IMR-90 (cell line): ENCODE measurements around the gene SAYSD1. TPM values are rescaled to one million over a fixed set of nuclear protein-coding genes. Genes with fewer than 3 reads are reported as not detected.
A peak's percentile ranks its signal among the peaks of the same experiment; 100 is the strongest.
"Not testable (repeated sequence)": the region's sequence is repeated elsewhere in the genome, so short reads cannot be mapped to it uniquely, and the experiment has no call there.

Source experiments
- ATAC-seq: fragments of 200-7000 bp; cut with Tn5 transposase; 2 replicates; pipeline ENCODE4 v1.9.1; 2020; ENCODE audit warnings: low read depth, mild to moderate bottlenecking, moderate library complexity
- BruUV-seq: library from RNA; stranded (reverse); fragments of 400-500 nt; replicated peaks from 2 replicates; lab custom pipeline; 2021; lab: Mats Ljungman, UMichigan
- CTCF ChIA-PET: fragments of 300-600 bp; formaldehyde crosslinking; extraction: SDS; loops from one replicate; lab custom pipeline; 2021; ENCODE audit warnings: antibody characterized with exemption; lab: Yijun Ruan, JAX
- POLR2A ChIA-PET: fragments of 300-600 bp; sonication (Branson Sonifier 250); formaldehyde crosslinking; loops from one replicate; lab custom pipeline; 2022; ENCODE audit warnings: antibody characterized with exemption; ENCODE audit not compliant: unreplicated experiment; lab: Charles Lee
- DNase-seq: peaks from one replicate; pipeline ENCODE4 v3.0.0; 2013
- H2AFZ ChIP-seq: replicated peaks from 2 replicates; pipeline ENCODE3; 2013; ENCODE audit warnings: low read length, mild to moderate bottlenecking; ENCODE audit not compliant: poor library complexity
- H2AK5ac ChIP-seq: 2 replicates; pipeline ENCODE4 v1.6.1; 2013; ENCODE audit warnings: low read depth, low read length, inconsistent platforms
- H2AK9ac ChIP-seq: replicated peaks from 2 replicates; pipeline ENCODE3; 2013; ENCODE audit warnings: mild to moderate bottlenecking, low read depth, low read length, moderate library complexity; ENCODE audit not compliant: poor library complexity
- H2BK120ac ChIP-seq: 2 replicates; pipeline ENCODE4 v1.6.1; 2013; ENCODE audit warnings: low read depth, low read length, inconsistent platforms
- H2BK15ac ChIP-seq: 3 replicates; pipeline ENCODE4 v1.6.1; 2013; ENCODE audit warnings: low read depth, low read length, inconsistent platforms
- H2BK20ac ChIP-seq: 2 replicates; pipeline ENCODE4 v1.6.1; 2013; ENCODE audit warnings: low read depth, mild to moderate bottlenecking, inconsistent platforms, low read length, moderate library complexity
- H2BK5ac ChIP-seq: 2 replicates; pipeline ENCODE4 v1.6.1; 2013; ENCODE audit warnings: mild to moderate bottlenecking, low read depth, low read length, inconsistent platforms; ENCODE audit not compliant: poor library complexity, severe bottlenecking
- H3K14ac ChIP-seq: replicated peaks from 2 replicates; pipeline ENCODE4 v1.6.1; 2013; ENCODE audit warnings: low read depth, low read length, inconsistent platforms
- H3K18ac ChIP-seq: 2 replicates; pipeline ENCODE4 v1.6.1; 2013; ENCODE audit warnings: low read depth, low read length, control low read depth
- H3K23ac ChIP-seq: 2 replicates; pipeline ENCODE4 v1.6.1; 2013; ENCODE audit warnings: low read depth, low read length, inconsistent platforms
- H3K27ac ChIP-seq: 2 replicates; pipeline ENCODE4 v1.5.1; 2013; ENCODE audit warnings: mild to moderate bottlenecking, control low read depth, low read length; ENCODE audit not compliant: insufficient read depth
- H3K27me3 ChIP-seq: 2 replicates; pipeline ENCODE4 v1.6.1; 2013; ENCODE audit warnings: low read length; ENCODE audit not compliant: control insufficient read depth, insufficient read depth
- H3K36me3 ChIP-seq: 2 replicates; pipeline ENCODE4 v1.6.1; 2013; ENCODE audit warnings: low read length, mixed read lengths; ENCODE audit not compliant: control insufficient read depth, insufficient read depth
- H3K4ac ChIP-seq: 2 replicates; pipeline ENCODE4 v1.6.1; 2013; ENCODE audit warnings: low read depth, low read length, inconsistent platforms
- H3K4me1 ChIP-seq: 2 replicates; pipeline ENCODE4 v1.6.1; 2013; ENCODE audit warnings: low read length, mixed read lengths; ENCODE audit not compliant: control insufficient read depth, insufficient read depth
- H3K4me2 ChIP-seq: 2 replicates; pipeline ENCODE4 v1.6.1; 2013; ENCODE audit warnings: low read depth, mild to moderate bottlenecking, control low read depth, low read length, moderate library complexity
- H3K4me3 ChIP-seq: 2 replicates; pipeline ENCODE4 v1.5.1; 2013; ENCODE audit warnings: low read depth, mild to moderate bottlenecking, control low read depth, low read length, moderate library complexity; ENCODE audit not compliant: insufficient read depth
- H3K56ac ChIP-seq: 2 replicates; pipeline ENCODE4 v1.6.1; 2013; ENCODE audit warnings: low read length, inconsistent platforms; ENCODE audit not compliant: insufficient read depth; ENCODE audit errors: extremely low read depth
- H3K79me1 ChIP-seq, 2 experiments: 2 replicates each; pipeline ENCODE4 v1.6.1; 2013; ENCODE audit warnings: low read length in 2 of 2, inconsistent platforms in 1 of 2, low read depth in 1 of 2
- H3K9ac ChIP-seq: 2 replicates; pipeline ENCODE4 v1.6.1; 2013; ENCODE audit warnings: low read depth, low read length, control low read depth
- H3K9me1 ChIP-seq: 2 replicates; pipeline ENCODE4 v1.6.1; 2013; ENCODE audit warnings: low read length, inconsistent platforms; ENCODE audit not compliant: insufficient read depth
- H3K9me3 ChIP-seq: 2 replicates; pipeline ENCODE4 v1.6.1; 2013; ENCODE audit warnings: low read length; ENCODE audit not compliant: control insufficient read depth, insufficient read depth
- H4K20me1 ChIP-seq: 2 replicates; pipeline ENCODE4 v1.6.1; 2013; ENCODE audit warnings: low read length, inconsistent platforms; ENCODE audit not compliant: insufficient read depth
- H4K5ac ChIP-seq: 2 replicates; pipeline ENCODE4 v1.6.1; 2013; ENCODE audit warnings: mild to moderate bottlenecking, low read depth, low read length, control low read depth
- H4K8ac ChIP-seq, 2 experiments: 2 replicates each; pipeline ENCODE4 v1.6.1; 2013; ENCODE audit warnings: low read depth in 2 of 2, low read length in 2 of 2, control low read depth in 1 of 2, inconsistent platforms in 1 of 2
- H4K91ac ChIP-seq: 2 replicates; pipeline ENCODE4 v1.6.1; 2013; ENCODE audit warnings: low read depth, low read length, inconsistent platforms; ENCODE audit not compliant: insufficient read depth
- CEBPB ChIP-seq: IDR thresholded peaks from 2 replicates; pipeline ENCODE4 v1.6.1; 2012; ENCODE audit warnings: low read depth, low read length, improper control_type of control experiment
- CHD1 ChIP-seq: IDR thresholded peaks from 2 replicates; pipeline ENCODE4 v1.6.1; 2012; ENCODE audit warnings: low read depth, low read length, improper control_type of control experiment
- MAZ ChIP-seq: IDR thresholded peaks from 2 replicates; pipeline ENCODE4 v1.6.1; 2012; ENCODE audit warnings: low read depth, mild to moderate bottlenecking, low read length, improper control_type of control experiment, moderate library complexity, borderline replicate concordance
- WGBS, 2 experiments: methylation state at CpG; one replicate each; pipeline versions ENCODE4 v1.1.5 to v1.1.7; 2013; ENCODE audit warnings: missing lambda C conversion rate in 2 of 2; ENCODE audit not compliant: insufficient read length in 1 of 2; ENCODE audit errors: extremely low coverage in 2 of 2; 5-methylcytosine and 5-hydroxymethylcytosine counted together
- dilution Hi-C: fragments of 300-500 bp; cut with HindIII; formaldehyde crosslinking; loops from one replicate; pipeline ENCODE4 v1.14.3; 2018; ENCODE audit warnings: low sequenced_read_pairs; ENCODE audit not compliant: unreplicated experiment
- in situ Hi-C: fragments of 300-500 bp; cut with MboI; formaldehyde crosslinking; loops from 3 replicates; pipeline ENCODE4 v1.14.3; 2019; ENCODE audit warnings: low sequenced_read_pairs, inconsistent platforms, mixed read lengths
- intact Hi-C: fragments of 100-400 bp; cut with micrococcal nuclease; formaldehyde crosslinking; loops from 2 replicates; pipeline ENCODE4 v1.10.0; 2022
- polyA plus RNA-seq, 3 experiments: library from polyadenylated mRNA; depleted of rRNA; stranded (reverse); fragments of >200 nt; gene quantifications; 2 replicates each; pipeline ENCODE4 v1.2.3, GENCODE V29; 2012; ENCODE audit warnings: low replicate concordance in 1 of 3
- total RNA-seq: library from RNA; depleted of rRNA; stranded (reverse); fragments of >200 nt; gene quantifications from 2 replicates; pipeline ENCODE4 v1.2.3, GENCODE V29; 2012

The SAYSD1 gene
- total and polyA plus RNA-seq, 2 of the 4 experiments (the other 2 are of a cell fraction), result 5.7 to 5.9 TPM

GRCh38 chr6:39137245-39137644 lies 22.3 kb upstream of the SAYSD1 start:
- no peak overlapping the region for H3K4me3 ChIP-seq
- H3K9ac ChIP-seq, result no peak overlapping the region
- no peak overlapping the region for H2AFZ ChIP-seq
- H3K4me2 ChIP-seq, result no peak overlapping the region
- no peak overlapping the region for H3K23ac ChIP-seq
- H4K91ac ChIP-seq, result no peak overlapping the region
- no peak overlapping the region for H2AK5ac ChIP-seq
- H4K8ac ChIP-seq, result no peak overlapping the region
- TF ChIP-seq CHD1, result no peak
- peak; percentile 56; the same call in 1 of the 2 replicates for TF ChIP-seq CEBPB
- TF ChIP-seq MAZ, result no peak
- intact Hi-C loops, result loop anchor here (1.0 kb wide), 1 partner anchor 49 kb away; no protein-coding TSS in a partner anchor
- POLR2A ChIA-PET, result no interaction called here
- H3K18ac ChIP-seq, result no peak overlapping the region
- H3K79me1 ChIP-seq, result no peaks in the 10 kb centered on the region
- H3K14ac ChIP-seq, result no peak overlapping the region
- no peaks in the 10 kb centered on the region for H3K36me3 ChIP-seq
- H2BK20ac ChIP-seq, result no peak overlapping the region
- no peak overlapping the region for H3K4ac ChIP-seq
- H3K4me1 ChIP-seq, result no peaks in the 10 kb centered on the region
- no peak overlapping the region for H2BK5ac ChIP-seq
- CTCF ChIA-PET, result interaction anchor here (1.2 kb wide), 1 partner anchor 15 kb away, joined by 5 read pairs; no protein-coding TSS in a partner anchor
- H4K20me1 ChIP-seq, result no peaks in the 10 kb centered on the region
- H3K27ac ChIP-seq, result no peak overlapping the region
- no peaks in the 10 kb centered on the region for H3K27me3 ChIP-seq
- no peak overlapping the region for H2BK15ac ChIP-seq
- peak; percentile 65 for ATAC-seq
- no peaks in the 10 kb centered on the region for H3K9me1 ChIP-seq
- no peak overlapping the region for H2BK120ac ChIP-seq
- no peak overlapping the region for H2AK9ac ChIP-seq
- dilution Hi-C loops, result no loop called here
- no CpG with 5 or more reads among the region's 2 CpGs for WGBS, 2 experiments
- H3K9me3 ChIP-seq, result no peaks in the 10 kb centered on the region
- H4K5ac ChIP-seq, result no peak overlapping the region
- peak; percentile 41 for DNase-seq
- in situ Hi-C loops, result no loop called here
- BruUV-seq, result no TSS peak
- H3K56ac ChIP-seq, result no peak overlapping the region

GRCh38 chr6:39136207-39136606 lies 21.2 kb upstream of the SAYSD1 start:
- H3K27me3 ChIP-seq, H2BK15ac ChIP-seq, H2BK5ac ChIP-seq, H4K91ac ChIP-seq, H4K20me1 ChIP-seq, POLR2A ChIA-PET, BruUV-seq, H3K4ac ChIP-seq, H3K4me2 ChIP-seq, H3K4me3 ChIP-seq, H2AFZ ChIP-seq, H4K5ac ChIP-seq, ATAC-seq, H3K9me1 ChIP-seq, CTCF ChIA-PET, H3K14ac ChIP-seq, DNase-seq, H2AK9ac ChIP-seq, intact Hi-C loops, H2BK20ac ChIP-seq, in situ Hi-C loops, H3K56ac ChIP-seq, H3K79me1 ChIP-seq, H3K9ac ChIP-seq, H3K36me3 ChIP-seq, H3K27ac ChIP-seq, H2AK5ac ChIP-seq, H4K8ac ChIP-seq, H3K4me1 ChIP-seq, H2BK120ac ChIP-seq, H3K23ac ChIP-seq, H3K9me3 ChIP-seq, dilution Hi-C loops, H3K18ac ChIP-seq: not testable (repeated sequence)
- WGBS, 2 experiments, result no CpG with 5 or more reads among the region's 7 CpGs
